Measurements from ENCODE around the gene DCXR.

GRCh38 chr17:82081546-82081945, 44.0 kb upstream of the DCXR start:
- TF ChIP-seq POLR2AphosphoS5 (IDR thresholded peaks at IDR 0.05; ENCODE audit: borderline replicate concordance, low read depth, low read length) (no peak), FOXP2 (optimal IDR thresholded peaks at IDR 0.05; ENCODE audit: control extremely low read depth, extremely low read length, insufficient read depth) (no peak), EZH2 (IDR thresholded peaks at IDR 0.05) (no peak)

Measured in SK-N-MC (cell line).